Urothelium cell line (cell line): Measurements from ENCODE around the gene GGA2.
"Not testable (repeated sequence)": the region's sequence is repeated elsewhere in the genome, so short reads cannot be mapped to it uniquely, and the experiment has no call there.

Source experiments
- DNase-seq: peaks from one replicate; pipeline ENCODE4 v3.0.0; 2011; ENCODE audit warnings: low spot score, mixed read lengths
- FAIRE-seq: peaks from 2 replicates; lab custom pipeline; 2011; peaks lifted over from hg19 to GRCh38; lab: Jason Lieb, UNC

Gene GGA2, protein sequence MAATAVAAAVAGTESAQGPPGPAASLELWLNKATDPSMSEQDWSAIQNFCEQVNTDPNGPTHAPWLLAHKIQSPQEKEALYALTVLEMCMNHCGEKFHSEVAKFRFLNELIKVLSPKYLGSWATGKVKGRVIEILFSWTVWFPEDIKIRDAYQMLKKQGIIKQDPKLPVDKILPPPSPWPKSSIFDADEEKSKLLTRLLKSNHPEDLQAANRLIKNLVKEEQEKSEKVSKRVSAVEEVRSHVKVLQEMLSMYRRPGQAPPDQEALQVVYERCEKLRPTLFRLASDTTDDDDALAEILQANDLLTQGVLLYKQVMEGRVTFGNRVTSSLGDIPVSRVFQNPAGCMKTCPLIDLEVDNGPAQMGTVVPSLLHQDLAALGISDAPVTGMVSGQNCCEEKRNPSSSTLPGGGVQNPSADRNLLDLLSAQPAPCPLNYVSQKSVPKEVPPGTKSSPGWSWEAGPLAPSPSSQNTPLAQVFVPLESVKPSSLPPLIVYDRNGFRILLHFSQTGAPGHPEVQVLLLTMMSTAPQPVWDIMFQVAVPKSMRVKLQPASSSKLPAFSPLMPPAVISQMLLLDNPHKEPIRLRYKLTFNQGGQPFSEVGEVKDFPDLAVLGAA

DNA sequence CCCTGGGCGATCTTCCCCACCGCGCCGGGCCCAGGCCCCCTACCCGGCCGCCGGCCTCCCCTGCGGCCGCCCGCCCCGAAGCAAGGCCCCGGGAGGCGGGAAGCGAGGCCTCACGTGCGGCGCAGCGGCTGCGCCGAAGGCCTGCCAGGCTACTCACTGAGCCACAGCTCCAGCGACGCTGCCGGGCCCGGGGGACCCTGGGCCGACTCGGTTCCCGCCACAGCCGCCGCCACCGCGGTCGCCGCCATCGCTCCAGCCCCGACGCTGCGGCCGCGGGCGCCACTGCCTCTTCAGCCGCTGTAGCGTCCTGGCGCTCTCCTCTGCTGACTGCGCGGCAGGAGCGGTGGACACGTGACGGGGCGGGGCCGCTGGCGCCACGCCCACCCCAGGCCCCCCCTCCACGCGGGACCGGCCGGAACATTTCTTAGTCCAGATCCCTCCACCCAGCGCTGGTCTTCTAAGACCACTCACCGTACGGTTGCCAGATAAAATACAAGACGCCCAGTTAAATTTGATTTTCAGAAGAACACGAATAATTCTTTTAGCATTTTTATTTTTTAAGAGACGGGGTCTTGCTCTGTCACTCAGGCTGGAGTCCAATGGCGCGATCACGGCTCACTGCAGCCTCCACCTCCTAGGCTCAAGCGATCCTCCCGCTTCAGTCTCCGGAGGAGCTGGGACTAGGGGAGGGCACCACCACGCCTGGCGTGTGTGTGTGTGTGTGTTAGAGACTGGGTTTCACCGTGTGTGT, at the start of gene GGA2:
TSS of gene GGA2 (minus strand) at position 331 of the 751 bp plus-strand sequence. CDS start at position 248, 83 bp downstream.
- peak; percentile 85 for DNase-seq
- FAIRE-seq, result no peak

DNA sequence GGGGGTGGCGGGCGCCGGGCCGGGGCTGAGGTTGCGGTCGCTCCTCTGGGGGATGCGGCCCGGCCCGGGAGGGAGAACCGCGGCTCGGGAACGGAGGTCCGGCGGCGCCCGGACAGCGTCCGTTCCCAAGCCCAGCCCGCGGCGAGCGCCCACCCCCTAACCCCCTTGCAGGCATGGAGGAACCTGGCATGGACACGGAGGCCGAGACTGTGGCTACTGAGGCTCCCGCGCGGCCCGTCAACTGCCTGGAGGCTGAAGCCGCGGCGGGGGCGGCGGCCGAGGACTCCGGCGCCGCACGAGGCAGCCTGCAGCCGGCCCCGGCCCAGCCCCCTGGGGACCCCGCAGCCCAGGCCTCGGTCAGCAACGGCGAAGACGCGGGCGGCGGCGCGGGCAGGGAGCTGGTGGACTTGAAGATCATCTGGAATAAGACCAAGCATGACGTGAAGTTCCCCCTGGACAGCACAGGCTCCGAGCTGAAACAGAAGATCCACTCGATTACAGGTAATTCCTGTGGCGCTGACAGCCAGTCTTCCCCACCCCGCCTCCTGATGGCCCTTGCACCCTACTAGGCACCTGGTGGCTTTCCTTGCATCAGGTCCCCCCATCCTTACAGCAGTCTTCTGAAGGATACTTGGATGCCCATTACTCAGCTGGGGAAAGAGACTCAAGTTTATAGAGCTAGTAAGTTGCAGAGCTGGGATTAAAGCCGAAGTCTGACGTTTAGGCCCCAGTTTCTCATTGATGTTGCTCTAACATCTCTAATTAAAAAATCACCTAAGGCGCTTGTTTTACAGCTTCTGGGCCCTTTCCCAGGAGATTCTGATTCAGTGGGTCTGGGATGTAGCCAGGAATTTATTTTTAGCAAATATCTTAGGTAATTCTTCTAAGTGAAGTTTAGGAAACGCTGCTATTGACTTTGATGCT, 47.7 kb upstream of the GGA2 start:
- DNase-seq (no peak), FAIRE-seq (no peak)

DNA sequence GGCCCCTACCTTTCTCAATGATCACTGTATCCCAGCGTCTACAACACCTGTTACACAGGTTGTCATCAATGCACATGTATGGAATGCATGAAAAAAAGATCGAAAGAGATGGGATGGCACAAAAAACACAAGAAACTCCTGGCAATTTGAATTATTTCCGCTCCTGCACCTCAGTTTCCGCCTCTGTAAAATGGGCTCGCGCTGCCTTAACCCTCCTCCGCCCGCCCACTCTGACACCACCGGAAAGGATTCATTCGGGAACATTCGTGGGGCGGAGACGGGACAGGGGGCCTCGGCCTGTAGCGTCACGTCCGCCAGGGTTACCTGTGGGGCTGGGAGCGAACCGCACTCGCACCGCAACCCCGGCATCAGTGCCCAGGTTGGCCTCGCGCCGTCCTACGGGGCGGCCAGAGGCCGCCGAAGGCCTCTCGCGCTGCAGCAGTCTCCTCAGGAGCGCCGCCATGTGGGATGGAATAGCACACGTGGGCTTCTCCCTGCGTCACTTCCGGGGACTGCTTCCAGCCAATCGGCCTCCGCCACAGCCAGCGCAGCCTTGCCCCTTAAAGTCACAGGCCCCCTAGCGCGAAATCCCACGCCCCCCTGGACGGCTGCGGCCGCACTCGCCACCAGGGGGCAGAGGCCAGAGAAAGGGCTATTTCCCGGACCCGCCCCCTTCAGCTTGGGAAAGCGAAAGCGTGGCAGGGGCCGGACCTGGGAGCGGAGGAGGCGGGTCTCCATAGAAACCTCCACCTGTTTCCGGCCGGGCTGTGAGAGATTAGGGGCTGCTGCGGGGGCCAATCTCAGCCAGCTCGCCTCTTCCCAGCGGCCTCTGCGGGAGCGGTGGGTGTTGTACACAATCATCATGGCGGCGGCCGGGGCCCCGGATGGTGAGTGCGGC, 46.8 kb upstream of the GGA2 start, which contains the start of the genes EARS2 and UBFD1:
TSS of gene EARS2 (minus strand) at position 470 of the 898 bp plus-strand sequence. CDS start at position 463, 7 bp downstream.
TSS of gene UBFD1 (plus strand) at position 847 of the 898 bp plus-strand sequence. CDS start at position 863, 16 bp downstream.
- FAIRE-seq (peak; percentile 68), DNase-seq (peak; percentile 95)

DNA sequence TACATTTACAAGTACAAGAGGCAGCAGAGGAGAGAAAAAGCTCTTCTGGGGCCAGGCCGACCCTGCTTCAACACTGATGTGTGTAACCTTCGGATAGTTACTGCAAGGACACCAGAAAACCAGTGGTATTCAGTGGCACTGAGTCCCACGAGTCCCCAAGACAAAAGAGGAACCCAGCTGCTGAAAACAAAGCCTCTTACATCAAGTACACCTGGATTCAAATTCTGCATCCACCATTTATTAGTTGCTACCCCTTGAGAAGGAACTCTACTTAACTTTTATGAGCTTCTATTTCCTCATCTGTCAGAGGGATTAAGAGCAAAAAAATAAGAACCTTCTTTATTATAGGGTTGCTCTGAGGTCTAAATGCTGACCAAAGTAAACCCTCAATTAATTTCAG, 44.2 kb upstream of the GGA2 start:
- no peak for DNase-seq
- no peak for FAIRE-seq

DNA sequence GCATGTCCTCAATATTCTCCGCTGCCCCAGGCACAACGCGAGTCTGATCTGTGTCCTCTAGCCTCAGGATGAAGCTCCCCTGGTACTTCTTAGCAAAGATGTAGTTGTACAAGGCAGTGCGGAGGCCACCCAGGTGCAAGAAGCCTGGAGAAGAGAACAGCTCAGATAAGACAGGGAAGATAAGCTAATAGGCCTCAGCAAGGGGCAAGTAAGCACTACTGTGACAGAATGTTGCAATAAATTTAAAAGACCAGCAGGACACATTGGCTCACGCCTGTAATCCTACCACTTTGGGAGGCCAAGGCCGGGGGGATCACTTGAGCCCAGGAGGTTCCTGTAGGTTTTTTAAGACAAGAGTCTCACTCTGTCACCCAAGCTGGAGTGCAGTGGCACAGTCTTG, 41.9 kb upstream of the GGA2 start:
- no peak for DNase-seq
- no peak for FAIRE-seq

DNA sequence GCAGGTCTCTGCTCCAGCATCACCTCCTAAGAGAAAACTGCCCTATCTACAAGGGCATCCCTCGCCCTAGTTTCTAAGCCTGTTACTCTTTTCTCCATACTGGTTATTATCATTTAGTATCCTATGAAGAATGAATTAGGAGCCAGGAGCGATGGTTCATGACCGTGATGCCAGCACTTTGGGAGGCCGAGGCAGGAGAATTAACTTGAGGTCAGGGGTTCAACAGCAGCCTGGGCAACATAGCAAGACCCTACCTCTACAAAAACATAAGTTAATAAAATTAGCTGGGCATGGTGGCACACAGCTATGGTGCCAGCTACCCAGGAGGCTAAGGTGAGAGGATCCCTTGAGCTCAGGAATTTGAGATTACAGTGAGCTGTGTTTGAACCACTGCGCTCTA, 39.6 kb upstream of the GGA2 start:
- FAIRE-seq, result no peak

DNA sequence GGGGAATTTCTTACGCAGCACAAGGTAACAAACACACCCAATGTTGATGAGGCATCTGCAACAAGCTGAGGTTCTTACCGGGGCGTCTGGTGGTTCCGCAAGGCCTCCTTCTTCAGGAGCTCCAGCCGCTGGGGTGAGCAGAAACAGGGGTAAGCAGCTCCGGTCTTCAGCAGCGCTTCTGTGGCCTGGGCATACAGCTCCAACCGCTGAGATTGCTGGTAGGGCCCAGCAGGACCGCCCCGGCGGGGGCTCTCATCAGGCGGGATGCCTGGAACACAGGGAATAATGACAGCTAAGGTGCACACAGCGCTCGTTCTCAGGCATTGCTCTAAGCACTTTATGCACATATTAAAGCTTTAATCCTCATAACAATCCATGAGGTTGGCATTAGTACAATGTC, 34.1 kb upstream of the GGA2 start:
- DNase-seq (no peak), FAIRE-seq (no peak)

More for the DNA sequence above, 39.6 kb upstream of the GGA2 start:
- DNase-seq, result no peak

DNA sequence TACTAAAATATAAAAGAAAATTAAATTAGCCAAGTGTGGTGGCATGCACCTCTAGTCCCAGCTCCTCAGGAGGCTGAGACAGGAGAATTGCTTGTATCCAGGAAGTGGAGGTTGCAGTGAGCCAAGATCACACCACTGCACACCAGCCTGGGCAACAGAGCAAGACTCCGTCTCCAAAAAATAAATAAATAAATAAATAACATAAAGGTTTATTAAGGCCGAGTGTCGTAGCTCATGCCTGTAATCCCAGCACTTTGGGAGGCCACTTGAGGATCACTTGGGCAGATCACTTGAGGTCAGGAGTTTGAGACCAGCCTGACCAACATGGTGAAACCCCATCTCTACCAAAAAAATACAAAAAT, 30.5 kb upstream of the GGA2 start:
- not testable (repeated sequence) for FAIRE-seq, DNase-seq

DNA sequence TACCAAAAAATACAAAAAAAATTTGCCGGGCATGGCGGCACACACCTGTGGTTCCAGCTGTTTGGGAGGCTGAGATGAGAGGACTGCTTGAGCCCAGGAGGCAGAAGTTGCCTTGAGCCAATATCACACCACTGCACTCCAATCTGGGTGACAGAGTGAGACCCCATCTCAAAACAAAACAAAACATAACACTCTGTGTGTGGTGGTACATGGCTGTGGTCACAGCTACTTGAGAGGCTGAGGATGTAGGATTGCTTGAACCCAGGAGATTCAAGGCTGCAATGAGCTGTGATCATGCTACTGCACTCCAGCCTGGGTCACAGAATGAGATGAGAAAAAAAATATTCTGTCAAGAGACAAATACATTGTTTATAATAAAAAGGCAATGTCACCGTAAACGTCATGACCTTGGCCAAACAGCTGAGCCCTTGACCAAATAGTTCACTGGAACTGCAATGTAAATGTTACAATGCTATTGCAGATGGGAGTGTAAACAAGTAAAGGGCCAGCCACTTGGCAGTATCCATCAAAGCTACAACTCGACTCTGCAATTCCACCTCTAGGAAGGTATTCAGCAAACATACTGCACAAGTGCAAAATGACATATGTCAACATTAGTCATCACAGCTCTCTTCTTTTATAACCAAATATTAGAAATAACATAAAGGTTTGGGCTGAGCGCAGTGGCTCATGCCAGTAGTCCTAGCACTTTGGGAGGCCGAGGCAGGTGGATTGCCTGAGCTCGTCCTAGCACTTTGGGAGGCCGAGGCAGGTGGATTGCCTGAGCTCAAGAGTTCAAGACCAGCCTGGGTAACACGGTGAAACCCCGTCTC, 29.9 kb upstream of the GGA2 start:
- FAIRE-seq (no peak), DNase-seq (no peak)

DNA sequence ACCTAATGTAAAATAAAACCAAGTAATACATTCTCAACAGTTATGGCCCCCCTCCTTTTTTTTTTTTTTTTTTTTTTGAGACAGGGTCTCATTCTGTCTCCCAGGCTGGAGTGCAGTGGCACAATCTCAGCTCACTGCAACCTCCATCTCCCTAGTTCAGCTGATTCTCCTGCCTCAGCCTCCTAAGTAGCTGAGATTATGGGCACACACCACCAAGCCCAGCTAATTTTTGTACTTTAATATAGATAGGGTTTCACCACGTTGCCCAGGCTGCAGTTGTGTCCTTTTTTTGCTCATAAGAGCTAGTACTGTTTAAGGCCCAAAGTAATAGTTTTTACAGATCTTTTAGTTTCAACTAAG, 28.6 kb upstream of the GGA2 start:
- no peak for DNase-seq
- no peak for FAIRE-seq

DNA sequence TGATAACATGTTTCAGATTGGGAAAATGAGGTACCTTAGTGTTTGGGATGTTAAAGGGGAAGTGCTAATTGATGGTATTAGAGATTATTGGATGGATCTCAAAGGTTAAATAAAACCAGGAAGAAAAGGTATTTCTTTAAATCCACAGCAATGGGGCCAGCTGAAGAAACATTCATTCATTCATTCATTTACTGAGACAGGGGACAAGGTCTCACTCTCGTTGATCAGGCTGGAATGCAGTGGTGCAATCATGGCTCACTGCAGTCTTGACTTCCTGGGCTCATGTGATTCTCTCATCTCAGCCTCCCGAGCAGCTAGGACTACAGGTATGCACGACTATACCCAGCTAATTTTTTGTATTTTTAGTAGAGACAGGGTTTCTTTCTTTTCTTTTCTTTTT, 27.1 kb upstream of the GGA2 start:
- DNase-seq, result no peak
- FAIRE-seq, result no peak

DNA sequence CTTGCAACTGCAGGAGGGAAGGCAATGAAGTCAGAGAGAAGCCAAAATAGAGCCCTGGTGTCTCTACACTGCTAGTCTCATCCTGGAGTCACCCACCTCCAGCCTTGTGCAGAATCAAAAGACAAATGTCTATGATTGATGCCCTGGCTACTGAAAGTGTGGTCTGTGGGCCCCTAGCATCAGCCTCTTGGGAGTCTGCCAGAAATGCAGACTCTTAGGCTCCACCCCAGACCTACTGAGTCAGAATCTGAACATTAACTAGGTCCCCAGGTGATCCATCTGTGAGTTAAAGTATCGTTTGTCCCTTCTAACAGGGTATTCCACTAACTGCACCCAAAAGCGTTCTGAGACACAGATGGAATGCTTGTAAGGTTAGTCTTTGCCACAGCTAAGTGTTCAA, 25.6 kb upstream of the GGA2 start:
- DNase-seq, result no peak
- no peak for FAIRE-seq

DNA sequence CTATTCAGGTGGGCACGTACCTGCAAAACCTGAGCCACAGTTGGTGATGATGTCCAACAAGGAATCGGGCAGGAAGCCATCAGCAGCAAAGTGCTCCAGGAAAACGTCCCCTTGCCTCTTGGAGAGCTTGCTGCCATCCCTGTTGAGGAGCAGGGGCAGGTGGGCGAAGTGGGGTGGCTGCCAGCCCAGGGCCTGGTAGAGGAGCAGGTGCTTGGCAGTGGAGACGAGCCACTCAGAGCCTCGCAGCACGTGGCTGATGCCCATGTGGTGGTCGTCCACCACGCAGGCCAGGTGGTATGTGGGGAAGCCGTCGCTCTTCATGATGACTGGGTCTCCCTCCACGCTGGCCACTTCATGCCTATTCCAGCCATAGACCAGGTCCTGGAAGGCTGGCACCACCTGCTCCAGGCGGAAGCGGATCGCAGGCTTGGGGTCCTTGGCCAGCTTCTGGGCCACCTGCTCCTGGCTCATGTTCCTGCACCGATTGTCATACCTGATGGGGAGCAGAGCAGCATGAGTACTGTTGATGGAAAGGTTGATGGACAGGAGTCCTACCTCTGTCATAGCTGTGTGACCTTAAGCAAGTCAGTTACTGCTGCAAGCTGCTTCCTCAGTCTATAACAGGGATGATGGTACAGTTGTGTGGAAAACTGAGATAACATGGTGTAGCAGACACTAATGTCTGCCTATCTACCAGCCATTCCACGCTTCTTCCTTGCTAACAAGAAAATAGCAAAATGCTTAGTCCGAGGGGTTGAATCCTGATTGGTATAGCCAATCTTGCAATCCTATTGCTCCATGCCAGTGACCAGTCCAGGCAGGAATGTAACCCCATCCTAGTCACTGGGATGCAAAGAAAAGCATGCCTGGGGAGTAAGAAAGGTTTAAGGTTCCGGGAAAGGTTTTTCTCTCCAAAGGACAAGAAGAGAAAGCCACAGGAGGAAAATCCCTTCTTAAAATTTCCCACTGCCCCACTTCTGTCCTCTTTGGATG, 24.9 kb upstream of the GGA2 start:
- DNase-seq, result no peak
- FAIRE-seq, result no peak

DNA sequence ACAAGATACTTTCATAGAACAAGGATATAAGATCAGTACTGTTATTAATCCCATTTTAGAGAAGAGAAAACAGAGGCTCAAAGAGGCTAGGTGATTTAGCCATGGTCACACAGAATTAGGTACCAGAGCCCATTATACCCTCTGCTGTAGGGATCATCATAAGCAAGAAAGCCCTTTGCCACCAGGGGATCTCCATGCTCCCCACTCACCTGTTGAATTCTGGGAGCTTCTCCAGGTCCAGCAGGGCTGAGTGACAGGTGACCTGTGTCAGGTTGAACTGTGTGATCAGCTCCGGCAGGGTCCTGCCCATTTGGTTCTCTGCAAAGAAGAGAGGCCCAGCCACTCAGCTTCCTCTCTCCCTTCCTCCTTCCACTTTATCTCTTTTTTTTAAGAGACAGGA, 22.2 kb upstream of the GGA2 start:
- DNase-seq (no peak), FAIRE-seq (no peak)

DNA sequence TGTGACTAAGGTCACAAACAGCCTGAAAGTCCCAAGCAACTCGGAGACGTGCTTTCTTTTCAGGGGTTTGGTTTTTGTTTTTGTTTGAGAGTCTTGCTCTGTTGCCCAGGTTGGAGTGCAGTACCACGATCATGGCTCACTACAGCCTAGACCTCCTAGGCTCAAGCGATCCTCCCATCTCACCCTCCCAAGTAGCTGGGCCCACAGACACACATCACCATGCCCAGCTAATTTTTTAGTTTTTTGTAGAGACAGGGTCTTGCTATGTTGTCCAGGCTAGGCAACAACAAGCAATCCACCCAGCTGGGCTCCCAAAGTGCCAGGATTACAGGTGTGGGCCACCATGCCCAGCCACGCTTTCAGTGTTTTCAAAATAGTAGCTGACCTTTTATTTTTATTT, 19.8 kb upstream of the GGA2 start:
- FAIRE-seq, result no peak

DNA sequence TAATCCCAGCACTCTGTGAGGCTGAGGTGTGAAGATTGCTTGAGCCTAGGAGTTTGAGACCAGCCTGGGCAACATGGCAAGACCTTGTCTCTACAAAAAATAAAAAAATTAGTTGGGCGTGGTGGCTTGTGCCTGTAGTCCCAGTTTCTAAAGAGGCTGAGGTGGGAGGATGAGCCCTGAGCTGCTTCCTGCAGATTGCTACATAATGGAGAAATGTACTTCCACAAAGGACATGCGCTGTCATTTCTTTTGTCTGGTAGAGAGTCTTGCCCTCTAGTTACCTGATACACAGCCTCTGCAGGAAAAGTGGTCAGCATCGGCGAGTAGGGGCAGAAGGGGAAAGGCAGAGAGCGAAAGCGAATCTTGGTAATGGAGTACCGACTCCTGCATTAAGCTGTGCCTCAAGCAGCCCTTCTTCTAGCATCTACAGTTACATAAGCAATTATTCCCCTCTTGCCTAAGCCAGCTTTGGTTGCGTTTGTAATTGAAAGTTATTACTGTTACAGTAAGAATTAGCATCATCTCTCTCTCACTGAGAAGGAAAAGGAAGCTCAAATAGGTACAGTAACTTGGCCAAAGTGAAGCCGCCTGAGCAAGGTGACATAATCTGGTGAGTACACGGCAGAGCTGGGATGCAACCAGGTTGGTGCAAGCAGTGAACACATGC, 18.5 kb upstream of the GGA2 start:
- DNase-seq (no peak), FAIRE-seq (no peak)

More for the DNA sequence above, 19.8 kb upstream of the GGA2 start:
- no peak for DNase-seq
